A673 (cell line): ENCODE results near the gene STEAP1B. TPM values are rescaled to one million over a fixed set of nuclear protein-coding genes. Genes with fewer than 3 reads are reported as not detected.

Experiments
- BruUV-seq: library from RNA; stranded (reverse); fragments of 400-500 nt; replicated peaks from 2 replicates; lab custom pipeline; 2021; lab: Mats Ljungman, UMichigan
- CTCF ChIA-PET: fragments of 300-600 bp; sonication (Branson Sonifier 250); formaldehyde crosslinking; loops from one replicate; lab custom pipeline; 2022; ENCODE audit warnings: antibody characterized with exemption; lab: Charles Lee
- POLR2A ChIA-PET: fragments of 300-600 bp; sonication (Branson Sonifier 250); formaldehyde crosslinking; loops from one replicate; lab custom pipeline; 2022; ENCODE audit warnings: antibody characterized with exemption; ENCODE audit not compliant: low non-redundant PET; lab: Charles Lee
- DNase-seq: peaks from one replicate; pipeline ENCODE4 v3.0.0-alpha.2; 2015; ENCODE audit warnings: low spot score
- H3K27ac ChIP-seq: fragments of 200-600 bp; sonication (generic); 2 replicates; pipeline ENCODE4 v1.5.1; 2016; ENCODE audit warnings: mixed run types, low read depth, mild to moderate bottlenecking, mixed read lengths, antibody characterized with exemption, low read length; ENCODE audit not compliant: poor library complexity, severe bottlenecking
- H3K27me3 ChIP-seq: fragments of 200-600 bp; sonication (generic); replicated peaks from 2 replicates; pipeline ENCODE4 v1.6.1; 2017; ENCODE audit warnings: mixed run types, low read depth, mild to moderate bottlenecking, mixed read lengths, antibody characterized with exemption, low read length; ENCODE audit not compliant: insufficient read depth, poor library complexity
- H3K36me3 ChIP-seq: fragments of 200-600 bp; sonication (generic); 2 replicates; pipeline ENCODE4 v1.6.1; 2016; ENCODE audit warnings: mixed run types, mild to moderate bottlenecking, mixed read lengths, antibody characterized with exemption, low read length; ENCODE audit not compliant: insufficient read depth, poor library complexity, severe bottlenecking
- H3K4me1 ChIP-seq: fragments of 200-600 bp; sonication (generic); 2 replicates; pipeline ENCODE4 v1.6.1; 2017; ENCODE audit warnings: mixed run types, mild to moderate bottlenecking, mixed read lengths, antibody characterized with exemption, low read length; ENCODE audit not compliant: insufficient read depth, poor library complexity, severe bottlenecking
- H3K4me3 ChIP-seq: fragments of 200-600 bp; sonication (generic); 2 replicates; pipeline ENCODE4 v1.5.1; 2016; ENCODE audit warnings: low read depth, mixed run types, mild to moderate bottlenecking, mixed read lengths, low read length; ENCODE audit not compliant: poor library complexity, severe bottlenecking
- H3K9me3 ChIP-seq: fragments of 200-600 bp; sonication (generic); 2 replicates; pipeline ENCODE4 v1.6.1; 2016; ENCODE audit warnings: mixed run types, low read depth, mild to moderate bottlenecking, mixed read lengths, antibody characterized with exemption, low read length; ENCODE audit not compliant: poor library complexity, severe bottlenecking
- CTCF ChIP-seq: fragments of 300-800, 200-600 bp; sonication (generic); conservative IDR thresholded peaks from 2 replicates; pipeline ENCODE4 v1.5.1; 2017; ENCODE audit warnings: low read depth, mild to moderate bottlenecking, antibody characterized with exemption, low read length, moderate library complexity, mixed read lengths
- EZH2 ChIP-seq: fragments of 200-600 bp; sonication (generic); IDR thresholded peaks from 2 replicates; pipeline ENCODE4 v1.6.1; 2017; ENCODE audit warnings: borderline replicate concordance, low read depth, mild to moderate bottlenecking, mixed read lengths, antibody characterized with exemption, low read length; ENCODE audit not compliant: poor library complexity, severe bottlenecking
- intact Hi-C: fragments of 100-400 bp; cut with micrococcal nuclease; formaldehyde crosslinking; loops from one replicate; pipeline ENCODE4 v1.10.0; 2022; ENCODE audit not compliant: unreplicated experiment
- total RNA-seq: library from RNA; stranded (reverse); gene quantifications from 2 replicates; pipeline ENCODE4 v1.2.3, GENCODE V29; 2021

STEAP1B gene
- total RNA-seq, 1 experiment from 2014 or later, result 49.9 TPM

GRCh38 chr7:22445140-22445743, 54.7 kb downstream of the STEAP1B start:
- no TSS peak for BruUV-seq
- Histone ChIP-seq H3K27ac (peak overlapping the region; percentile 24), H3K4me1 (peaks cover 22% of the 10 kb centered on the region), H3K36me3 (no peaks in the 10 kb centered on the region), H3K4me3 (no peak overlapping the region), H3K9me3 (no peaks in the 10 kb centered on the region), H3K27me3 (no peaks in the 10 kb centered on the region)
- POLR2A ChIA-PET, result no interaction called here
- peak; percentile 29 for DNase-seq
- TF ChIP-seq EZH2 (no peak), CTCF (no peak)
- CTCF ChIA-PET, result no interaction called here
- intact Hi-C loops, result no loop called here

- Histone ChIP-seq H3K9me3 (no peaks in the 10 kb centered on the region), H3K36me3 (no peaks in the 10 kb centered on the region), H3K27ac (no peak overlapping the region), H3K4me3 (no peak overlapping the region), H3K4me1 (peaks cover 22% of the 10 kb centered on the region), H3K27me3 (no peaks in the 10 kb centered on the region)
- CTCF ChIA-PET, result no interaction called here
- TF ChIP-seq CTCF, result no peak
- TF ChIP-seq EZH2, result no peak
- DNase-seq, result peak; percentile 21
- BruUV-seq, result no TSS peak
- POLR2A ChIA-PET, result no interaction called here
- intact Hi-C loops, result no loop called here
Measured at GRCh38 chr7:22444181-22444971, 55.6 kb downstream of the STEAP1B start.

GRCh38 chr7:22443370-22444180, 56.4 kb downstream of the STEAP1B start:
- no peaks in the 10 kb centered on the region for H3K9me3 ChIP-seq
- no peak for DNase-seq
- CTCF ChIA-PET, result no interaction called here
- no peak overlapping the region for H3K4me3 ChIP-seq
- no TSS peak for BruUV-seq
- H3K27me3 ChIP-seq, result no peaks in the 10 kb centered on the region
- TF ChIP-seq CTCF (no peak), EZH2 (no peak)
- H3K27ac ChIP-seq, result no peak overlapping the region
- H3K36me3 ChIP-seq, result no peaks in the 10 kb centered on the region
- POLR2A ChIA-PET, result no interaction called here
- H3K4me1 ChIP-seq, result peaks cover 22% of the 10 kb centered on the region
- intact Hi-C loops, result no loop called here
